ENCODE measurements around the gene RCAN1. TPM values are rescaled to one million over a fixed set of nuclear protein-coding genes. Genes with fewer than 3 reads are reported as not detected.

The RCAN1 gene
- total and polyA plus RNA-seq, 4 donors: 12.2 to 32.8 (median 29.8) TPM

GRCh38 chr21:34630536-34631143 is 15.7 kb upstream of the RCAN1 start:
- H3K9me3 ChIP-seq (ENCODE audit: control insufficient read depth in 4 of 4, insufficient read depth in 3 of 4, low read length in 3 of 4): peaks cover 0 to 2% (median 0%) of the 10 kb centered on the region in 4 donors
- WGBS, 2 donors: 16 to 22% methylated on average over 6 of the region's 6 CpGs
- DNase-seq: peak; percentile 34 to 81 (median 74)
- H3K4me3 ChIP-seq: no peak overlapping the region
- H3K9ac ChIP-seq (ENCODE audit: insufficient read depth in 1 of 2, low read length in 2 of 2): no peak overlapping the region
- H3K36me3 ChIP-seq (ENCODE audit: control insufficient read depth in 4 of 4, insufficient read depth in 4 of 4, low read length in 4 of 4): no peaks in the 10 kb centered on the region
- peak; percentile 83 for TF ChIP-seq CTCF (IDR thresholded peaks at IDR 0.05; ENCODE audit: control extremely low read depth, extremely low read depth)
- peak; percentile 77 for ATAC-seq (ENCODE audit: insufficient read depth, low FRiP score)
- H3K27me3 ChIP-seq (ENCODE audit: control insufficient read depth in 3 of 3, insufficient read depth in 3 of 3, low read length in 2 of 3): peaks cover 0 to 10% (median 2%) of the 10 kb centered on the region in 3 donors
- H3K4me1 ChIP-seq (ENCODE audit: control insufficient read depth in 5 of 5, insufficient read depth in 5 of 5, low read length in 5 of 5): no peaks in the 10 kb centered on the region
- H3K27ac ChIP-seq (ENCODE audit: low read depth in 1 of 2, low read length in 1 of 2): no peak overlapping the region

- Histone ChIP-seq H3K9me3 (ENCODE audit: control insufficient read depth in 4 of 4, insufficient read depth in 3 of 4, low read length in 3 of 4) (no peaks in the 10 kb centered on the region), H3K4me1 (ENCODE audit: control insufficient read depth in 5 of 5, insufficient read depth in 5 of 5, low read length in 5 of 5) (no peaks in the 10 kb centered on the region), H3K9ac (ENCODE audit: insufficient read depth in 1 of 2, low read length in 2 of 2) (no peak overlapping the region), H3K27ac (ENCODE audit: low read depth in 1 of 2, low read length in 1 of 2) (no peak overlapping the region), H3K36me3 (ENCODE audit: control insufficient read depth in 4 of 4, insufficient read depth in 4 of 4, low read length in 4 of 4) (no peaks in the 10 kb centered on the region), H3K4me3 (no peak overlapping the region), H3K27me3 (ENCODE audit: control insufficient read depth in 3 of 3, insufficient read depth in 3 of 3, low read length in 2 of 3) (peaks cover 2 to 10% (median 3%) of the 10 kb centered on the region in 3 donors)
- ATAC-seq (ENCODE audit: insufficient read depth, low FRiP score) (no peak), DNase-seq (no peak)
- WGBS, 2 donors: 90 to 95% methylated on average over 8 of the region's 8 CpGs
- no peak for TF ChIP-seq CTCF (IDR thresholded peaks at IDR 0.05; ENCODE audit: control extremely low read depth, extremely low read depth)
Observed at GRCh38 chr21:34626131-34626530, 11.2 kb upstream of the RCAN1 start.

- 67 to 84% methylated on average over 6 of the region's 6 CpGs for WGBS, 2 donors
- H3K27me3 ChIP-seq (ENCODE audit: control insufficient read depth in 3 of 3, insufficient read depth in 3 of 3, low read length in 2 of 3): peaks cover 2 to 11% (median 3%) of the 10 kb centered on the region in 3 donors
- H3K36me3 ChIP-seq (ENCODE audit: control insufficient read depth in 4 of 4, insufficient read depth in 4 of 4, low read length in 4 of 4): no peaks in the 10 kb centered on the region
- no peaks in the 10 kb centered on the region for H3K9me3 ChIP-seq (ENCODE audit: control insufficient read depth in 4 of 4, insufficient read depth in 3 of 4, low read length in 3 of 4)
- H3K9ac ChIP-seq (ENCODE audit: insufficient read depth in 1 of 2, low read length in 2 of 2): no peak overlapping the region
- TF ChIP-seq CTCF (IDR thresholded peaks at IDR 0.05; ENCODE audit: control extremely low read depth, extremely low read depth): no peak
- no peaks in the 10 kb centered on the region for H3K4me1 ChIP-seq (ENCODE audit: control insufficient read depth in 5 of 5, insufficient read depth in 5 of 5, low read length in 5 of 5)
- no peak overlapping the region for H3K27ac ChIP-seq (ENCODE audit: low read depth in 1 of 2, low read length in 1 of 2)
- H3K4me3 ChIP-seq: no peak overlapping the region
- ATAC-seq (ENCODE audit: insufficient read depth, low FRiP score): no peak
- DNase-seq: peak in 2 of 3 donors; percentile 66 to 69
Observed at GRCh38 chr21:34625030-34625593, 10.2 kb upstream of the RCAN1 start.

All from lung (tissue), 12 donors.